ENCODE data around the gene TCFL5.

The TCFL5 gene

GRCh38 chr20:62899633-62900051, 38.0 kb upstream of the TCFL5 start:
- TF ChIP-seq CTCF (IDR thresholded peaks at IDR 0.05) (no peak), ZFX (IDR thresholded peaks at IDR 0.05; ENCODE audit: borderline replicate concordance) (no peak)
- peak overlapping the region; percentile 61; the same call in 1 of the 2 replicates for H3K27ac ChIP-seq

- H3K27ac ChIP-seq = no peak overlapping the region
- TF ChIP-seq CTCF (IDR thresholded peaks at IDR 0.05) = no peak
Measured at GRCh38 chr20:62898970-62899632, 37.5 kb upstream of the TCFL5 start.

DNA sequence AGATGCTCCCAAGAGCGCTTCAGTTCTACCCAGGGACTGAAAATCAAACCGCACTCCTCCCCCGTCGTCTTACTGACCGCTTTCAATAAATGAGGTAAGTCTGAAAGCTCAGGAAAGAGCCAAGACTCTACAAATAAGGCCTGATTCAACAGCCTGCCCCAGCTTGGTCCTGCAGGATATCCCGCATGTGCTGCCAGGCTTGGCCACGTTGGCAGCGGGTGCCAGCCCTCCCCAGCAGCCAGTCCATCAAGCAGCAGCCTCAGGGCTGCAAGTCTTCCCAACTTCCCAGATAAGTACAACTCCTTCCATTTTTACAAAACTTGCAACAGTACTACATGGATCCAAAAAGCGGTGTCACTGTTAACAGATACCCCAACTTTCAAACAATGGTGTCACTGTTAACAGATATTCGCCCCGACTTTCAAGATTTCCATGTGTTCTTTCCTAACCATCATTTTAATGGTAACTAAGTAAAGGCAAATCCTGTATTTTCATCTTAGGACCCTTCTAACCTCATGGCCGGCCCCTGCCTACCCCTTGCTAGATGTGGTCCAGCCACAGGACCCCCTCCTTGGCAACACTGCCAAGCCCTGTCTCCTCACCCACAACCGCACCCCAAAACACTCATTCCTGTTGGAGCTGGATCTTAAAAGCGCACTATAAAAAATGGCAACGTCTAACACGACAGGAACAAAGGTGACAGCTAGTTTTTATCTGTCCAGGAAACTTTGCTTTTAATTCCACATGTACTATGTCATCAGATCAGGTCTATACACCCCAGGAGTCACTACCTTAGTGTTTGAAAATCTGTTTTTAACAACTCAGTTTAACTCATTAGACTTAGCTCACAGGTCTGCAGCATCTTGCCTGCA, 36.7 kb upstream of the TCFL5 start:
- no peak overlapping the region for H3K27ac ChIP-seq
- TF ChIP-seq CTCF (IDR thresholded peaks at IDR 0.05) (no peak), ZFX (IDR thresholded peaks at IDR 0.05; ENCODE audit: borderline replicate concordance) (no peak)

GRCh38 chr20:62897666-62898065, 36.0 kb upstream of the TCFL5 start:
- TF ChIP-seq CTCF (IDR thresholded peaks at IDR 0.05) (no peak), ZFX (IDR thresholded peaks at IDR 0.05; ENCODE audit: borderline replicate concordance) (no peak)
- H3K27ac ChIP-seq = no peak overlapping the region

- no peak overlapping the region for H3K27ac ChIP-seq
- TF ChIP-seq ZFX (IDR thresholded peaks at IDR 0.05; ENCODE audit: borderline replicate concordance) (no peak), CTCF (IDR thresholded peaks at IDR 0.05) (no peak)
Measured at GRCh38 chr20:62896526-62896925, 34.9 kb upstream of the TCFL5 start.

- no peak for TF ChIP-seq CTCF (IDR thresholded peaks at IDR 0.05)
- H3K27ac ChIP-seq = no peak overlapping the region
Measured at GRCh38 chr20:62895539-62895938, 33.9 kb upstream of the TCFL5 start.

DNA sequence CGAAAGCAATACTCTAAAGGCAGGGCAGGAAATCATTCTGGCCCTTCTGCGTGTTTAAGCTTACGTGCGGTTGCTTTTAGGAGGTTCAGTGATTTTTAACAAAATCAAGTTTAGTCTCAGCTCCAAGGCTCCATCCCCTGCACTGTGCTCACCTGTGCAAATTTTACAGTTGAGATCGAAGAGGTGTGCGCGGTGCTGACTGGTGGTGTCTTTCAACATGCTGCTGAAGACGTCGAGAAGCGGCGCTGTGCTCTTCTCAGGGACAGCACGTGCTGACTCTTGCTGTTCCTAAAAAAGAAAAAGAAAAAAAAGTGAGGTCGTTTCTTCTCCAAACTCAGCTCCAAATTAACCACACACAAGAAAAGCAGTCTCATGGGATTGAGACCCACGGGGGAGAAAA, 32.6 kb upstream of the TCFL5 start:
- TF ChIP-seq ZFX (IDR thresholded peaks at IDR 0.05; ENCODE audit: borderline replicate concordance) (no peak), CTCF (IDR thresholded peaks at IDR 0.05) (no peak)
- H3K27ac ChIP-seq = no peak overlapping the region
